Measurements from ENCODE around the gene AGER.
"Not testable (repeated sequence)": the region's sequence is repeated elsewhere in the genome, so short reads cannot be mapped to it uniquely, and the experiment has no call there.

DNA sequence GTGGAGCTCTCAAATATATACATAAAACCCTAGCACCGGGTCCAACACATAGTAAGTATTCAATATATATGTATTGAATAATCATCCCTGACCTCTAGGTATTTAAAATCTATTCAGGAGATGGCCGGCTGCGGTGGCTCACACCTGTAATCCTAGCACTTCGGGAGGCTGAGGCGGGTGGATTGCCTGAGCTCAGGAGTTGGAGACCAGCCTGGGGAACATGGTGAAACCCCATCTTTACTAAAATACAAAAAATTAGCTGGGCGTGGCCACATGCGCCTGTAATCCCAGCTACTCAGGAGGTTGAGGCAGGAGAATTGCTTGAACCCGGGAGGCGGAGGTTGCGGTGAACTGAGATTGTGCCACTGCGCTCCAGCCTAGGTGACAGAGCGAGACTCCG lies 9.0 kb upstream of the AGER start:
- TF ChIP-seq EP300, POLR2A, POLR2AphosphoS5 (IDR thresholded peaks at IDR 0.05): not testable (repeated sequence)
- TF ChIP-seq, protein P1, sequence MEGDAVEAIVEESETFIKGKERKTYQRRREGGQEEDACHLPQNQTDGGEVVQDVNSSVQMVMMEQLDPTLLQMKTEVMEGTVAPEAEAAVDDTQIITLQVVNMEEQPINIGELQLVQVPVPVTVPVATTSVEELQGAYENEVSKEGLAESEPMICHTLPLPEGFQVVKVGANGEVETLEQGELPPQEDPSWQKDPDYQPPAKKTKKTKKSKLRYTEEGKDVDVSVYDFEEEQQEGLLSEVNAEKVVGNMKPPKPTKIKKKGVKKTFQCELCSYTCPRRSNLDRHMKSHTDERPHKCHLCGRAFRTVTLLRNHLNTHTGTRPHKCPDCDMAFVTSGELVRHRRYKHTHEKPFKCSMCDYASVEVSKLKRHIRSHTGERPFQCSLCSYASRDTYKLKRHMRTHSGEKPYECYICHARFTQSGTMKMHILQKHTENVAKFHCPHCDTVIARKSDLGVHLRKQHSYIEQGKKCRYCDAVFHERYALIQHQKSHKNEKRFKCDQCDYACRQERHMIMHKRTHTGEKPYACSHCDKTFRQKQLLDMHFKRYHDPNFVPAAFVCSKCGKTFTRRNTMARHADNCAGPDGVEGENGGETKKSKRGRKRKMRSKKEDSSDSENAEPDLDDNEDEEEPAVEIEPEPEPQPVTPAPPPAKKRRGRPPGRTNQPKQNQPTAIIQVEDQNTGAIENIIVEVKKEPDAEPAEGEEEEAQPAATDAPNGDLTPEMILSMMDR (IDR thresholded peaks at IDR 0.05): not testable (repeated sequence)

All from upper lobe of left lung (tissue), 4 donors.